Peyer's patch (tissue), 4 donors: Measurements from ENCODE around the gene SORBS2.

Experiments used
- CTCF ChIP-seq, 6 experiments: fragments of 450-650 bp in 4 of 6; fragments of 200-600 bp in 2 of 6; sonication (generic) in 1 of 6; IDR thresholded peaks; one replicate each; pipeline ENCODE4 v1.5.1; 2017 to 2019; ENCODE audit warnings: antibody characterized with exemption in 6 of 6, mild to moderate bottlenecking in 3 of 6, moderate library complexity in 1 of 6
- POLR2A ChIP-seq, 2 donors: fragments of 450-650 bp; IDR thresholded peaks; one replicate each; pipeline ENCODE4 v1.5.1; 2017; ENCODE audit warnings: antibody characterized with exemption in 2 of 2, mild to moderate bottlenecking in 2 of 2, moderate library complexity in 2 of 2

GRCh38 chr4:185797596-185798338, 14.2 kb downstream of the SORBS2 start:
- TF ChIP-seq CTCF (IDR thresholded peaks at IDR 0.05) (no peak), POLR2A (IDR thresholded peaks at IDR 0.05) (no peak)
